ENCODE results near the gene GAREM2. TPM values are rescaled to one million over a fixed set of nuclear protein-coding genes. Genes with fewer than 3 reads are reported as not detected.
A peak's percentile ranks its signal among the peaks of the same experiment; 100 is the strongest.

GAREM2 gene
- total and polyA plus RNA-seq, 3 experiments from 2014 or later, result 3.1 to 3.3 (median 3.2) TPM

DNA sequence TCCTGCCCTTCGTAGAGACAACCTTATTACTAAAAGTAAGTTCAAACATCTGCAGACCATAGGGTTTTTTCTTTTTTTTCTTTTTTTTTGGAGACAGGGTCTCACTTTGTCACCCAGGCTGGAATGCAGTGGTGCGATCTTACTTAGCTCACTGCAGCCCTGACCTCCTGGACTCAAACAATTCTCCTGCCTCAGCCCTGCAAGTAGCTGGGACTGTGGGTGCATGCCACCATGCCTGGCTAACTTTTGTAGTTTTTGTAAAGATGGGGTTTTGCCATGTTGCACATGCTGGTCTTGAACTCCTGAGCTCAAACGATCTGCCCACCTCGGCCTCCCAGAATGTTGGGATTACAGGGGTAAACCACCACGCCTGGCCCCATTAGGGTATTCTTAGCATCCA lies 39.1 kb downstream of the GAREM2 start:
- Mint-ChIP-seq H3K36me3 (peaks cover 0 to 95% (median 27%) of the 10 kb centered on the region in 3 donors), H3K4me3 (no peak overlapping the region), H3K27me3 (no peaks in the 10 kb centered on the region), H3K27ac (no peak overlapping the region), H3K9me3 (no peaks in the 10 kb centered on the region), H3K4me1 (peaks cover 2 to 5% (median 4%) of the 10 kb centered on the region in 3 donors)
- H3K4me1 ChIP-seq (ENCODE audit: insufficient read depth, low read length), result no peaks in the 10 kb centered on the region
- no peak overlapping the region for H3K27ac ChIP-seq (ENCODE audit: low read depth, low read length)
- peaks cover 63% of the 10 kb centered on the region for H3K36me3 ChIP-seq (ENCODE audit: insufficient read depth, low read length)
- no peak for DNase-seq
- H3K9me3 ChIP-seq (ENCODE audit: low read length), result no peaks in the 10 kb centered on the region
- H3K27me3 ChIP-seq (ENCODE audit: insufficient read depth, low read length, poor library complexity, severe bottlenecking), result no peaks in the 10 kb centered on the region
- POLR2A ChIA-PET, result no interaction called here
- CTCF ChIA-PET, result no interaction called here
- no peak overlapping the region for H3K4me3 ChIP-seq (ENCODE audit: low read length)

DNA sequence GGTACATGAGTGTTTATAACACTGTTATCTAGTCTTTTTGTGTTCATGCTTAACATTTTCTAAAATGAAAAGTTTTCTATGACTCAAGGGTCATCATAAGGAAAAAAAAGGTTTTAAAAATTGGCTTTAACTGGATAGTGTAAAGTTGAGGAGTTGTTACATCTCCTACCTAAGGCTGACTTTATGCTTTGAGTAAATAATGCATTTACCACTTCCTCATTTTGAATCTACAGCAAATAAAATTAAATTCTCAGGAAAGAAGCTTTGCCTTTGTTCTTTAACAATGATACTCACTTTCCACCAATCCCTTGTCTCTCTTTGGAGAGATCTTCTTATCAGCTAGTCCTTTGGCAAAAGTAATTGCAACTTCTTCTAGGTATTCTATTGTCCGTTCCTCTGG lies 41.9 kb downstream of the GAREM2 start:
- no peaks in the 10 kb centered on the region for H3K9me3 ChIP-seq (ENCODE audit: low read length)
- Mint-ChIP-seq H3K27ac (no peak overlapping the region), H3K4me3 (no peak overlapping the region), H3K4me1 (peaks cover 2 to 5% (median 4%) of the 10 kb centered on the region in 3 donors), H3K27me3 (no peaks in the 10 kb centered on the region), H3K9me3 (no peaks in the 10 kb centered on the region), H3K36me3 (peaks cover 8 to 86% (median 34%) of the 10 kb centered on the region in 3 donors)
- H3K4me3 ChIP-seq (ENCODE audit: low read length), result no peak overlapping the region
- no peaks in the 10 kb centered on the region for H3K4me1 ChIP-seq (ENCODE audit: insufficient read depth, low read length)
- POLR2A ChIA-PET, result no interaction called here
- H3K36me3 ChIP-seq (ENCODE audit: insufficient read depth, low read length), result peaks cover 54% of the 10 kb centered on the region
- no peak for DNase-seq
- H3K27ac ChIP-seq (ENCODE audit: low read depth, low read length), result no peak overlapping the region
- no peaks in the 10 kb centered on the region for H3K27me3 ChIP-seq (ENCODE audit: insufficient read depth, low read length, poor library complexity, severe bottlenecking)
- CTCF ChIA-PET, result interaction anchor here (1.5 kb wide), 1 partner anchor 15 kb away, joined by 3 read pairs; no protein-coding TSS in a partner anchor

DNA sequence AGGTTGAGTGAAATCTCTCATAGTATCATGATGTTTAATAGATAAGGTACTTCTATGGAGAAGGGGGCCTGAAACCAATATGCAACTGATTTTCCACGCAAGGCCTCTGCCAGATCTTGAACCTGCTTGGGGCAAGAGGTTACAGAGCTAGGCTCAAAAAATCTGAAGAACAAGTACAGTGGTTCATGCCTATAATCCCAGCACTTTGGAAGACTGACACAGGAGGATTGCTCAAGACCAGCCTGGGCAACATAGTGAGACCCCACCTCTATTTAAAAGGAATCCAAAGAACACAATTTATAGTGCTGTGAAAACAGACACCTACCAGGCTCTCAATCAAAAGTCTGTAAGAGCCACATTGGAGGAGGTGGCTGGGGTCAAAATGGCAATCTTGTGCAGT lies 42.9 kb downstream of the GAREM2 start:
- peak overlapping the region in 4 of 8 donors; percentile 9 to 60 (median 26) for H3K27ac Mint-ChIP-seq
- CTCF ChIA-PET, result no interaction called here
- H3K4me1 ChIP-seq (ENCODE audit: insufficient read depth, low read length), result no peaks in the 10 kb centered on the region
- no peak overlapping the region for H3K4me3 Mint-ChIP-seq
- H3K36me3 Mint-ChIP-seq, result peaks cover 8 to 83% (median 33%) of the 10 kb centered on the region in 3 donors
- no peaks in the 10 kb centered on the region for H3K27me3 ChIP-seq (ENCODE audit: insufficient read depth, low read length, poor library complexity, severe bottlenecking)
- no peaks in the 10 kb centered on the region for H3K9me3 ChIP-seq (ENCODE audit: low read length)
- H3K36me3 ChIP-seq (ENCODE audit: insufficient read depth, low read length), result peaks cover 55% of the 10 kb centered on the region
- peaks cover 2 to 5% (median 4%) of the 10 kb centered on the region in 3 donors for H3K4me1 Mint-ChIP-seq
- H3K27me3 Mint-ChIP-seq, result no peaks in the 10 kb centered on the region
- H3K4me3 ChIP-seq (ENCODE audit: low read length), result no peak overlapping the region
- POLR2A ChIA-PET, result no interaction called here
- H3K27ac ChIP-seq (ENCODE audit: low read depth, low read length), result no peak overlapping the region
- H3K9me3 Mint-ChIP-seq, result no peaks in the 10 kb centered on the region
- DNase-seq, result no peak

DNA sequence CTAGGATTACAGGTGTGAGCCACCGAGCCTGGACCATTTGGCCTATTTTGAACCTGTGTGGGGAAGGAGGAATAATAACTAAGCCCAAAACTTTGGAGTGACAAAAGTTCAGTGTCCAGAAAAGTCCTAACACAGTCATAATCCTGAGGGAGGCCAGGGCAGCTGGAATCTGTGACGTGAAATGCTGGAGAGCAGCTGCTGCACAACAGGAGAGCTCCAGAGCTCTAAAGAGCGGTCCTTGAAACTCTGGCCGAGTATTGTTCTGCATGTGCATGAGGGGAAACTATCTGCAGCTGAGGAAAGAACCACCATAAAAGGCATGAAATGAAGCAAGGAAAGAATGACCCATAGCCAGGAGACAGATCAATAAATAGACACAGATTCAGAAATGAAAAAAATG lies 43.7 kb downstream of the GAREM2 start:
- Mint-ChIP-seq H3K4me3 (no peak overlapping the region), H3K36me3 (peaks cover 8 to 80% (median 33%) of the 10 kb centered on the region in 3 donors), H3K27ac (peak overlapping the region in 2 of 8 donors; percentile 41 to 52), H3K27me3 (no peaks in the 10 kb centered on the region), H3K9me3 (no peaks in the 10 kb centered on the region), H3K4me1 (peaks cover 2 to 5% (median 4%) of the 10 kb centered on the region in 3 donors)
- Histone ChIP-seq H3K9me3 (ENCODE audit: low read length) (no peaks in the 10 kb centered on the region), H3K4me1 (ENCODE audit: insufficient read depth, low read length) (no peaks in the 10 kb centered on the region), H3K4me3 (ENCODE audit: low read length) (no peak overlapping the region), H3K27ac (ENCODE audit: low read depth, low read length) (no peak overlapping the region), H3K36me3 (ENCODE audit: insufficient read depth, low read length) (peaks cover 47% of the 10 kb centered on the region), H3K27me3 (ENCODE audit: insufficient read depth, low read length, poor library complexity, severe bottlenecking) (no peaks in the 10 kb centered on the region)
- DNase-seq, result no peak
- CTCF ChIA-PET, result no interaction called here
- POLR2A ChIA-PET, result no interaction called here

DNA sequence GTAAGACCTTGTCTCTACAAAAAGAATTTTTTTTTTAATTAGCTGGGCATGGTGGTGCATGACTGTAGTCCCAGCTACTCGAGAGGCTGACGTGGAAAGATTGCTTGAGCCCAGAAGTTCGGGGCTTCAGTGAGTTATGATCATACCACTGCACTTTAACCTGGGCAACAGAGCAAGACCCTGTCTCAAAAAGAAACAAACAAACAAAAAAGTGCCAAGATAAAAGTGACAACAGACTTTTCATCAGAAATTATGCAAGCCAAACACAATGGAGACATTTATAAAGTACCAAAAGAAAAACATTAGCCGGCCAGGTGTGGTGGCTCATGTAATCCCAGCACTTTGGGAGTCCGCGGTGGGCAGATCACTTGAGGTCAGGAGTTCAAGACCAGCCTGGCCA lies 44.8 kb downstream of the GAREM2 start:
- H3K4me3 ChIP-seq (ENCODE audit: low read length), result no peak overlapping the region
- no peaks in the 10 kb centered on the region for H3K27me3 ChIP-seq (ENCODE audit: insufficient read depth, low read length, poor library complexity, severe bottlenecking)
- Mint-ChIP-seq H3K27me3 (no peaks in the 10 kb centered on the region), H3K9me3 (no peaks in the 10 kb centered on the region), H3K4me3 (no peak overlapping the region), H3K27ac (peak overlapping the region in 1 of 8 donors; percentile 24), H3K4me1 (peaks cover 2 to 5% (median 4%) of the 10 kb centered on the region in 3 donors), H3K36me3 (peaks cover 8 to 78% (median 30%) of the 10 kb centered on the region in 3 donors)
- ChIA-PET POLR2A (no interaction called here), CTCF (no interaction called here)
- no peak for DNase-seq
- no peak overlapping the region for H3K27ac ChIP-seq (ENCODE audit: low read depth, low read length)
- no peaks in the 10 kb centered on the region for H3K9me3 ChIP-seq (ENCODE audit: low read length)
- no peaks in the 10 kb centered on the region for H3K4me1 ChIP-seq (ENCODE audit: insufficient read depth, low read length)
- peaks cover 38% of the 10 kb centered on the region for H3K36me3 ChIP-seq (ENCODE audit: insufficient read depth, low read length)

DNA sequence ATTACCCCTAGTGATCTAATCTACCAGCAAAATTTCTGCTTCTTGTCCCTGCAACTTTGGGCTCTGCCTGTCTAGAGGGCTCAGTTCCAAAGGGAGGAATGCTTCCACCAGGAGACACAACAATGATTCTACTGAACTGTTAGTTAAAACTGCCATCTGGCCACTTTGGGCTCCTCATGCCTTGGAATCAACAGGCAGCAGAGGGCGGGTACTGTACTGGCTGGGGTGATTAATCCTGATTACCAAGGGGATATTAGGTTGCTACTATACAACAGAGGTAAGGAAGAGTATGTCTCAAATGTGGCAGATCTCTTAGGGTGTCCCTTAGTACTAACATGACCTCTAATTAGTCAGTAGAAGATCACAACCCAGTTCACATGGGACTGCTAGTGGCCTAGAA lies 50.1 kb downstream of the GAREM2 start:
- peak overlapping the region in 1 of 8 donors; percentile 62 for H3K27ac Mint-ChIP-seq

DNA sequence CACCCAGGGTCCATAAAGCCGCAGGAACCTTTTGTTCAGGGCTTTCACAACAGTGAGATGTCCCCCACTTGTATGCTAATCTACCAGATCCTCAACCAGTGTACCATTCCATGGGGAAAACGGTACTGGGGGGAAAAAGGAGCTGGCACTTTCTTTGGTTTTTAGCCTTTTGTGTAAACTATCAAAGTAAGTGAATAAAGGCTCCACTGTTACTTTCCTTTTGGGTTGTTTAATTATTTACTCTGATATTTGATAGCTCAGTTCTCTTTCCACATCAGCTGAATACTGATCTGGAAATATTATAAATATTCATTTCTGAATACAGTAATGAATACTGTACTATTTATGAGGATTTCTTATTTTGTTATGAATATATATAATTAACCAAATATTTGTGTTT lies 51.2 kb downstream of the GAREM2 start:
- Histone ChIP-seq H3K4me3 (ENCODE audit: low read length) (no peak overlapping the region), H3K27me3 (ENCODE audit: insufficient read depth, low read length, poor library complexity, severe bottlenecking) (no peaks in the 10 kb centered on the region), H3K27ac (ENCODE audit: low read depth, low read length) (no peak overlapping the region), H3K36me3 (ENCODE audit: insufficient read depth, low read length) (peaks cover 27% of the 10 kb centered on the region), H3K4me1 (ENCODE audit: insufficient read depth, low read length) (no peaks in the 10 kb centered on the region), H3K9me3 (ENCODE audit: low read length) (no peaks in the 10 kb centered on the region)
- H3K9me3 Mint-ChIP-seq, result peaks cover 0 to 4% (median 0%) of the 10 kb centered on the region in 5 donors
- no peaks in the 10 kb centered on the region for H3K27me3 Mint-ChIP-seq
- ChIA-PET POLR2A (no interaction called here), CTCF (no interaction called here)
- peaks cover 21 to 81% (median 23%) of the 10 kb centered on the region in 3 donors for H3K36me3 Mint-ChIP-seq
- no peak overlapping the region for H3K27ac Mint-ChIP-seq
- H3K4me1 Mint-ChIP-seq, result peaks cover 0 to 2% (median 0%) of the 10 kb centered on the region in 3 donors
- no peak overlapping the region for H3K4me3 Mint-ChIP-seq
- DNase-seq, result no peak

More for the DNA sequence above, 50.1 kb downstream of the GAREM2 start:
- Mint-ChIP-seq H3K9me3 (peaks cover 0 to 4% (median 0%) of the 10 kb centered on the region in 5 donors), H3K4me3 (no peak overlapping the region), H3K36me3 (peaks cover 20 to 75% (median 22%) of the 10 kb centered on the region in 3 donors), H3K4me1 (peaks cover 0 to 2% (median 0%) of the 10 kb centered on the region in 3 donors), H3K27me3 (no peaks in the 10 kb centered on the region)
- ChIA-PET POLR2A (no interaction called here), CTCF (no interaction called here)
- H3K36me3 ChIP-seq (ENCODE audit: insufficient read depth, low read length), result peaks cover 24% of the 10 kb centered on the region
- no peak for DNase-seq
- H3K9me3 ChIP-seq (ENCODE audit: low read length), result no peaks in the 10 kb centered on the region
- H3K4me3 ChIP-seq (ENCODE audit: low read length), result no peak overlapping the region
- no peaks in the 10 kb centered on the region for H3K27me3 ChIP-seq (ENCODE audit: insufficient read depth, low read length, poor library complexity, severe bottlenecking)
- H3K27ac ChIP-seq (ENCODE audit: low read depth, low read length), result no peak overlapping the region
- no peaks in the 10 kb centered on the region for H3K4me1 ChIP-seq (ENCODE audit: insufficient read depth, low read length)

DNA sequence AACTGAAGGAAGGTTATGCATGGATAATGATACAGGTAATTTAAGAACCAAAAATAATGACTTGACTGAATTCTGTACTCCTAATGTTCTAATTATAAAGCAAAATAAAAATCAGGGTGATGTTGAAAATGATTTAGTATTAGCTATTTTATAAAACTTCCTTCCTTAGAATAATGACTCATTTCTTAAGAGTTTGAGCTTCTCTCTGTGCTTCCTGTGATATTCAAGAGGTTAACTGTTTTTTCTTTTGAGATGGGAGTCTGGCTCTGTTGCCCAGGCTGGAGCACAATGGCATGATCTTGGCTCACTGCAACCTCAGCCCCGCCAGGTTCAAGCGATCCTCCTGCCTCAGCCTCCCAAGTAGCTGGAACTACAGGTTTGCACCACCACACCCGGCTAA lies 56.7 kb downstream of the GAREM2 start:
- CTCF ChIA-PET, result no interaction called here
- no peak for DNase-seq
- no peak overlapping the region for H3K4me3 ChIP-seq (ENCODE audit: low read length)
- Mint-ChIP-seq H3K4me3 (no peak overlapping the region), H3K9me3 (peaks cover 0 to 4% (median 0%) of the 10 kb centered on the region in 5 donors), H3K27ac (no peak overlapping the region), H3K36me3 (peaks cover 28 to 87% (median 29%) of the 10 kb centered on the region in 3 donors), H3K27me3 (no peaks in the 10 kb centered on the region), H3K4me1 (no peaks in the 10 kb centered on the region)
- H3K27me3 ChIP-seq (ENCODE audit: insufficient read depth, low read length, poor library complexity, severe bottlenecking), result no peaks in the 10 kb centered on the region
- H3K9me3 ChIP-seq (ENCODE audit: low read length), result no peaks in the 10 kb centered on the region
- POLR2A ChIA-PET, result no interaction called here
- no peak overlapping the region for H3K27ac ChIP-seq (ENCODE audit: low read depth, low read length)
- H3K36me3 ChIP-seq (ENCODE audit: insufficient read depth, low read length), result peaks cover 48% of the 10 kb centered on the region
- no peaks in the 10 kb centered on the region for H3K4me1 ChIP-seq (ENCODE audit: insufficient read depth, low read length)
